Measurements from ENCODE around the gene FOSB. TPM values are rescaled to one million over a fixed set of nuclear protein-coding genes. Genes with fewer than 3 reads are reported as not detected.

FOSB gene
- total RNA-seq, 1 experiment from 2014 or later, result 1.9 TPM

DNA sequence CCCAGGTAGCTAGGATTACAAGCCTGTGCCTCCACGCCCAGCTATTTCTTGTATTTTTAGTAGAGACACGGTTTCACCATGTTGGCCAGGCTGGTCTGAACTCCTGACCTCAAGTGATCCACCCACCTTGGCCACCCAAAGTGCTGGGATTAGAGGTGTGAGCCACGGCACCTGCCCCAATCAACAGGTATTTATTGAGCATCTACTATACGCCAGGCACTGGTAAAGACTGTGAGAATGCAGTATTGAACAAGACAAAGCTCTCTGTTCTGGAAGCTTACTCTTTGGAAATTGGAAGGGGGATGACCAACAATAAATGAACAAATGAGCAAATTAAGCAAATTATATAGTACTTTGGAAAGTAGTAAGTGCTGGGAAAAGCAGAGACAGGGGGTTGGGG lies 22.7 kb upstream of the FOSB start:
- TF ChIP-seq, protein P1, sequence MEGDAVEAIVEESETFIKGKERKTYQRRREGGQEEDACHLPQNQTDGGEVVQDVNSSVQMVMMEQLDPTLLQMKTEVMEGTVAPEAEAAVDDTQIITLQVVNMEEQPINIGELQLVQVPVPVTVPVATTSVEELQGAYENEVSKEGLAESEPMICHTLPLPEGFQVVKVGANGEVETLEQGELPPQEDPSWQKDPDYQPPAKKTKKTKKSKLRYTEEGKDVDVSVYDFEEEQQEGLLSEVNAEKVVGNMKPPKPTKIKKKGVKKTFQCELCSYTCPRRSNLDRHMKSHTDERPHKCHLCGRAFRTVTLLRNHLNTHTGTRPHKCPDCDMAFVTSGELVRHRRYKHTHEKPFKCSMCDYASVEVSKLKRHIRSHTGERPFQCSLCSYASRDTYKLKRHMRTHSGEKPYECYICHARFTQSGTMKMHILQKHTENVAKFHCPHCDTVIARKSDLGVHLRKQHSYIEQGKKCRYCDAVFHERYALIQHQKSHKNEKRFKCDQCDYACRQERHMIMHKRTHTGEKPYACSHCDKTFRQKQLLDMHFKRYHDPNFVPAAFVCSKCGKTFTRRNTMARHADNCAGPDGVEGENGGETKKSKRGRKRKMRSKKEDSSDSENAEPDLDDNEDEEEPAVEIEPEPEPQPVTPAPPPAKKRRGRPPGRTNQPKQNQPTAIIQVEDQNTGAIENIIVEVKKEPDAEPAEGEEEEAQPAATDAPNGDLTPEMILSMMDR (conservative IDR thresholded peaks at IDR 0.05; ENCODE audit: low read depth, low read length), result no peak
- TF ChIP-seq EZH2 (IDR thresholded peaks at IDR 0.05; ENCODE audit: borderline replicate concordance, low read depth, low read length, poor library complexity, severe bottlenecking), result no peak
- H3K36me3 ChIP-seq (ENCODE audit: insufficient read depth, low read length, poor library complexity, severe bottlenecking), result no peaks in the 10 kb centered on the region
- no peak for DNase-seq (ENCODE audit: low spot score)
- BruUV-seq (replicated peaks), result no TSS peak
- H3K27ac ChIP-seq (ENCODE audit: low read depth, low read length, poor library complexity, severe bottlenecking), result no peak overlapping the region
- ChIA-PET CTCF (interaction anchor here (0.6 kb wide), 1 partner anchor 194 kb away, joined by 3 read pairs; the partner anchor contains the start of gene EML2), POLR2A (ENCODE audit: low non-redundant PET) (interaction anchor here (0.6 to 0.7 kb wide), 2 partner anchors 22 to 1888 kb away, joined by 3 to 6 read pairs; no protein-coding TSS in a partner anchor)
- H3K4me1 ChIP-seq (ENCODE audit: insufficient read depth, low read length, poor library complexity, severe bottlenecking), result peaks cover 21% of the 10 kb centered on the region
- H3K9me3 ChIP-seq (ENCODE audit: low read depth, low read length, poor library complexity, severe bottlenecking), result no peaks in the 10 kb centered on the region
- intact Hi-C loops (cut with micrococcal nuclease; ENCODE audit: unreplicated experiment), result no loop called here
- no peak overlapping the region for H3K4me3 ChIP-seq (ENCODE audit: low read depth, low read length, poor library complexity, severe bottlenecking)
- H3K27me3 ChIP-seq (replicated peaks; ENCODE audit: insufficient read depth, low read depth, low read length, poor library complexity), result no peaks in the 10 kb centered on the region

DNA sequence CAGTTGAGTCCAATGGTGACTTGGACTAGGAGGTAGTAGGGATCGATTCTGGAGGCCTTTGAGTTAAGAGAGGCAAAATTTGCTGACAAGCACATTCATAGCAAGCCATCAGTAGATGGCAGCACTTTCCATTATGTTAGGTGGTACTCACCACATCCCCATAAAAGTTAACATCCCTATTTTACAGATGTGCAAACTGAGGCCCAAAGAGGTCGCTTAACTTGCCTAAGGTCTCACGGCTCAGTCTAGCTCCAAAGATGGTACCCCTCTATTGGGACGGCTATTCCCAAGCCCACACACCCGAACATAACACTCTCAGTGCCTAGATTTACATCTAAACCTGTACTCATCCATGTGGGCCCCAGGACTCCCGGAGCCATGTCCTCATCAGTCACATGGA lies 21.5 kb upstream of the FOSB start:
- H3K27ac ChIP-seq (ENCODE audit: low read depth, low read length, poor library complexity, severe bottlenecking), result no peak overlapping the region
- no TSS peak for BruUV-seq (replicated peaks)
- TF ChIP-seq, protein P1 (conservative IDR thresholded peaks at IDR 0.05; ENCODE audit: low read depth, low read length), result peak; percentile 52
- no peak for TF ChIP-seq EZH2 (IDR thresholded peaks at IDR 0.05; ENCODE audit: borderline replicate concordance, low read depth, low read length, poor library complexity, severe bottlenecking)
- H3K4me1 ChIP-seq (ENCODE audit: insufficient read depth, low read length, poor library complexity, severe bottlenecking), result peaks cover 16% of the 10 kb centered on the region
- no peak for DNase-seq (ENCODE audit: low spot score)
- H3K27me3 ChIP-seq (replicated peaks; ENCODE audit: insufficient read depth, low read depth, low read length, poor library complexity), result no peaks in the 10 kb centered on the region
- ChIA-PET POLR2A (ENCODE audit: low non-redundant PET) (no interaction called here), CTCF (no interaction called here)
- no peaks in the 10 kb centered on the region for H3K36me3 ChIP-seq (ENCODE audit: insufficient read depth, low read length, poor library complexity, severe bottlenecking)
- H3K4me3 ChIP-seq (ENCODE audit: low read depth, low read length, poor library complexity, severe bottlenecking), result no peak overlapping the region
- H3K9me3 ChIP-seq (ENCODE audit: low read depth, low read length, poor library complexity, severe bottlenecking), result no peaks in the 10 kb centered on the region
- intact Hi-C loops (cut with micrococcal nuclease; ENCODE audit: unreplicated experiment), result no loop called here

DNA sequence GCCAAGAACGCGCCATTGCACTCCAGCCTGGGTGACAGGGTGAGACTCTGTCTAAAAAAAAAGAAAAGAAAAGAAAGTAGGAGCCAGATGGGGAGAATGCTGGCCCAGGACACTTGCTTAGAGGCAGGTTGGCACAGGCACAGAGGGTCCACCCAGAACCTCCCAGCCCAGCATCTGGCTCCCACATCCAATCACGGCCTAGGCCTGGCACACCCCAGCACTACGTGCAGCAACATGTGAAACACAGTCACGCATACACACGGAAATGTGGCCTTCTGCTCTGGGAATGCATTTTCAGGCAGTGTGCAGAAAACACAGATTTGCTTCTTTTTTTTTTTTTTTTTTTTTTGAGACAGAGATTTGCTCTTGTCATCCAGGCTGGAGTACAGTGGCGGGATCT lies 20.9 kb upstream of the FOSB start:
- no peak for DNase-seq (ENCODE audit: low spot score)
- CTCF ChIA-PET, result interaction anchor here (0.5 kb wide), 1 partner anchor 48 kb away, joined by 9 read pairs; no protein-coding TSS in a partner anchor
- intact Hi-C loops (cut with micrococcal nuclease; ENCODE audit: unreplicated experiment), result no loop called here
- TF ChIP-seq, protein P1 (conservative IDR thresholded peaks at IDR 0.05; ENCODE audit: low read depth, low read length), result no peak
- Histone ChIP-seq H3K4me3 (ENCODE audit: low read depth, low read length, poor library complexity, severe bottlenecking) (no peak overlapping the region), H3K27me3 (replicated peaks; ENCODE audit: insufficient read depth, low read depth, low read length, poor library complexity) (no peaks in the 10 kb centered on the region), H3K4me1 (ENCODE audit: insufficient read depth, low read length, poor library complexity, severe bottlenecking) (peaks cover 16% of the 10 kb centered on the region), H3K9me3 (ENCODE audit: low read depth, low read length, poor library complexity, severe bottlenecking) (no peaks in the 10 kb centered on the region), H3K27ac (ENCODE audit: low read depth, low read length, poor library complexity, severe bottlenecking) (no peak overlapping the region), H3K36me3 (ENCODE audit: insufficient read depth, low read length, poor library complexity, severe bottlenecking) (no peaks in the 10 kb centered on the region)
- BruUV-seq (replicated peaks), result no TSS peak
- POLR2A ChIA-PET (ENCODE audit: low non-redundant PET), result no interaction called here

All from A673 (cell line).